ENCODE measurements around the gene FOXJ3.

GRCh38 chr1:42221456-42221855, 113.6 kb downstream of the FOXJ3 start:
- TF ChIP-seq SUZ12 (IDR thresholded peaks at IDR 0.05; ENCODE audit: extremely low read depth, insufficient read depth, insufficient read length) (no peak), YY1 (IDR thresholded peaks at IDR 0.05; ENCODE audit: insufficient read depth, insufficient read length) (no peak)
